ENCODE data around the gene LRMDA. TPM values are rescaled to one million over a fixed set of nuclear protein-coding genes. Genes with fewer than 3 reads are reported as not detected.

The LRMDA gene
- total and polyA plus RNA-seq, 3 experiments from 2014 or later = not detected

- no peak overlapping the region for H3K4me3 ChIP-seq (ENCODE audit: low read length)
- DNase-seq = no peak
- no peaks in the 10 kb centered on the region for H3K9me3 ChIP-seq (ENCODE audit: low read length)
- Mint-ChIP-seq H3K9me3 (peaks cover 0 to 3% (median 2%) of the 10 kb centered on the region in 5 donors), H3K36me3 (no peaks in the 10 kb centered on the region), H3K4me3 (no peak overlapping the region), H3K27ac (no peak overlapping the region), H3K4me1 (no peaks in the 10 kb centered on the region), H3K27me3 (peaks cover 14 to 23% of the 10 kb centered on the region in 2 donors)
- H3K36me3 ChIP-seq (ENCODE audit: insufficient read depth, low read length) = no peaks in the 10 kb centered on the region
- no peaks in the 10 kb centered on the region for H3K27me3 ChIP-seq (ENCODE audit: insufficient read depth, low read length, poor library complexity, severe bottlenecking)
- ChIA-PET CTCF (no interaction called here), POLR2A (no interaction called here)
- H3K4me1 ChIP-seq (ENCODE audit: insufficient read depth, low read length) = no peaks in the 10 kb centered on the region
- no peak overlapping the region for H3K27ac ChIP-seq (ENCODE audit: low read depth, low read length)
Measured at GRCh38 chr10:75806186-75806585, 374.8 kb downstream of the LRMDA start.

GRCh38 chr10:75807456-75807855, 376.0 kb downstream of the LRMDA start:
- CTCF ChIA-PET = no interaction called here
- Histone ChIP-seq H3K27ac (ENCODE audit: low read depth, low read length) (no peak overlapping the region), H3K36me3 (ENCODE audit: insufficient read depth, low read length) (no peaks in the 10 kb centered on the region), H3K4me3 (ENCODE audit: low read length) (no peak overlapping the region), H3K4me1 (ENCODE audit: insufficient read depth, low read length) (no peaks in the 10 kb centered on the region), H3K27me3 (ENCODE audit: insufficient read depth, low read length, poor library complexity, severe bottlenecking) (no peaks in the 10 kb centered on the region), H3K9me3 (ENCODE audit: low read length) (no peaks in the 10 kb centered on the region)
- no peak for DNase-seq
- no peak overlapping the region for H3K27ac Mint-ChIP-seq
- peaks cover 15 to 25% of the 10 kb centered on the region in 2 donors for H3K27me3 Mint-ChIP-seq
- POLR2A ChIA-PET = no interaction called here
- no peaks in the 10 kb centered on the region for H3K4me1 Mint-ChIP-seq
- no peak overlapping the region for H3K4me3 Mint-ChIP-seq
- H3K9me3 Mint-ChIP-seq = peaks cover 0 to 3% (median 2%) of the 10 kb centered on the region in 5 donors
- H3K36me3 Mint-ChIP-seq = no peaks in the 10 kb centered on the region

GRCh38 chr10:75809003-75809402, 377.6 kb downstream of the LRMDA start:
- ChIA-PET CTCF (no interaction called here), POLR2A (no interaction called here)
- Mint-ChIP-seq H3K27ac (no peak overlapping the region), H3K4me1 (no peaks in the 10 kb centered on the region), H3K9me3 (peaks cover 0 to 3% (median 0%) of the 10 kb centered on the region in 5 donors), H3K4me3 (no peak overlapping the region), H3K27me3 (peaks cover 21 to 22% of the 10 kb centered on the region in 2 donors), H3K36me3 (no peaks in the 10 kb centered on the region)
- no peak for DNase-seq
- no peak overlapping the region for H3K27ac ChIP-seq (ENCODE audit: low read depth, low read length)
- no peaks in the 10 kb centered on the region for H3K9me3 ChIP-seq (ENCODE audit: low read length)
- H3K4me3 ChIP-seq (ENCODE audit: low read length) = no peak overlapping the region
- no peaks in the 10 kb centered on the region for H3K36me3 ChIP-seq (ENCODE audit: insufficient read depth, low read length)
- H3K27me3 ChIP-seq (ENCODE audit: insufficient read depth, low read length, poor library complexity, severe bottlenecking) = no peaks in the 10 kb centered on the region
- H3K4me1 ChIP-seq (ENCODE audit: insufficient read depth, low read length) = no peaks in the 10 kb centered on the region

- POLR2A ChIA-PET = no interaction called here
- no peak overlapping the region for H3K4me3 ChIP-seq (ENCODE audit: low read length)
- no peak for DNase-seq
Measured at GRCh38 chr10:75814014-75814413, 382.6 kb downstream of the LRMDA start.

GRCh38 chr10:75815066-75815465, 383.6 kb downstream of the LRMDA start:
- DNase-seq = no peak
- H3K36me3 Mint-ChIP-seq = no peaks in the 10 kb centered on the region
- Histone ChIP-seq H3K27ac (ENCODE audit: low read depth, low read length) (no peak overlapping the region), H3K36me3 (ENCODE audit: insufficient read depth, low read length) (no peaks in the 10 kb centered on the region), H3K4me1 (ENCODE audit: insufficient read depth, low read length) (no peaks in the 10 kb centered on the region), H3K27me3 (ENCODE audit: insufficient read depth, low read length, poor library complexity, severe bottlenecking) (no peaks in the 10 kb centered on the region), H3K9me3 (ENCODE audit: low read length) (no peaks in the 10 kb centered on the region), H3K4me3 (ENCODE audit: low read length) (no peak overlapping the region)
- peaks cover 13 to 19% of the 10 kb centered on the region in 2 donors for H3K27me3 Mint-ChIP-seq
- H3K9me3 Mint-ChIP-seq = peaks cover 0 to 4% (median 0%) of the 10 kb centered on the region in 5 donors
- ChIA-PET POLR2A (no interaction called here), CTCF (no interaction called here)
- no peak overlapping the region for H3K27ac Mint-ChIP-seq
- H3K4me1 Mint-ChIP-seq = no peaks in the 10 kb centered on the region
- no peak overlapping the region for H3K4me3 Mint-ChIP-seq

More at GRCh38 chr10:75814014-75814413, 382.6 kb downstream of the LRMDA start:
- H3K36me3 ChIP-seq (ENCODE audit: insufficient read depth, low read length) = no peaks in the 10 kb centered on the region
- no peak overlapping the region for H3K27ac Mint-ChIP-seq
- H3K4me1 ChIP-seq (ENCODE audit: insufficient read depth, low read length) = no peaks in the 10 kb centered on the region
- H3K27me3 ChIP-seq (ENCODE audit: insufficient read depth, low read length, poor library complexity, severe bottlenecking) = no peaks in the 10 kb centered on the region
- H3K4me1 Mint-ChIP-seq = no peaks in the 10 kb centered on the region
- no peak overlapping the region for H3K27ac ChIP-seq (ENCODE audit: low read depth, low read length)
- no peaks in the 10 kb centered on the region for H3K9me3 ChIP-seq (ENCODE audit: low read length)
- H3K9me3 Mint-ChIP-seq = peaks cover 0 to 6% (median 0%) of the 10 kb centered on the region in 5 donors
- peaks cover 13 to 17% of the 10 kb centered on the region in 2 donors for H3K27me3 Mint-ChIP-seq
- H3K4me3 Mint-ChIP-seq = no peak overlapping the region
- CTCF ChIA-PET = no interaction called here
- no peaks in the 10 kb centered on the region for H3K36me3 Mint-ChIP-seq

GRCh38 chr10:75817198-75817597, 385.8 kb downstream of the LRMDA start:
- H3K9me3 Mint-ChIP-seq = peaks cover 0 to 7% (median 4%) of the 10 kb centered on the region in 5 donors
- H3K4me1 Mint-ChIP-seq = no peaks in the 10 kb centered on the region
- H3K4me1 ChIP-seq (ENCODE audit: insufficient read depth, low read length) = no peaks in the 10 kb centered on the region
- H3K4me3 ChIP-seq (ENCODE audit: low read length) = no peak overlapping the region
- no peaks in the 10 kb centered on the region for H3K36me3 ChIP-seq (ENCODE audit: insufficient read depth, low read length)
- H3K36me3 Mint-ChIP-seq = no peaks in the 10 kb centered on the region
- no peak overlapping the region for H3K27ac ChIP-seq (ENCODE audit: low read depth, low read length)
- DNase-seq = no peak
- no peaks in the 10 kb centered on the region for H3K27me3 ChIP-seq (ENCODE audit: insufficient read depth, low read length, poor library complexity, severe bottlenecking)
- no peak overlapping the region for H3K4me3 Mint-ChIP-seq
- H3K27me3 Mint-ChIP-seq = peaks cover 13 to 16% of the 10 kb centered on the region in 2 donors
- ChIA-PET POLR2A (no interaction called here), CTCF (no interaction called here)
- no peaks in the 10 kb centered on the region for H3K9me3 ChIP-seq (ENCODE audit: low read length)
- H3K27ac Mint-ChIP-seq = no peak overlapping the region

GRCh38 chr10:75818552-75818951, 387.1 kb downstream of the LRMDA start:
- Histone ChIP-seq H3K27me3 (ENCODE audit: insufficient read depth, low read length, poor library complexity, severe bottlenecking) (no peaks in the 10 kb centered on the region), H3K36me3 (ENCODE audit: insufficient read depth, low read length) (no peaks in the 10 kb centered on the region), H3K4me1 (ENCODE audit: insufficient read depth, low read length) (no peaks in the 10 kb centered on the region), H3K4me3 (ENCODE audit: low read length) (no peak overlapping the region), H3K27ac (ENCODE audit: low read depth, low read length) (no peak overlapping the region), H3K9me3 (ENCODE audit: low read length) (no peaks in the 10 kb centered on the region)
- DNase-seq = no peak
- H3K9me3 Mint-ChIP-seq = peaks cover 0 to 8% (median 4%) of the 10 kb centered on the region in 5 donors
- H3K36me3 Mint-ChIP-seq = no peaks in the 10 kb centered on the region
- ChIA-PET CTCF (no interaction called here), POLR2A (no interaction called here)
- no peak overlapping the region for H3K27ac Mint-ChIP-seq
- H3K4me1 Mint-ChIP-seq = no peaks in the 10 kb centered on the region
- no peak overlapping the region for H3K4me3 Mint-ChIP-seq
- peaks cover 6 to 9% of the 10 kb centered on the region in 2 donors for H3K27me3 Mint-ChIP-seq

- H3K4me3 ChIP-seq (ENCODE audit: low read length) = no peak overlapping the region
- no peaks in the 10 kb centered on the region for H3K36me3 ChIP-seq (ENCODE audit: insufficient read depth, low read length)
- Mint-ChIP-seq H3K27me3 (no peaks in the 10 kb centered on the region), H3K4me3 (no peak overlapping the region), H3K27ac (no peak overlapping the region), H3K4me1 (no peaks in the 10 kb centered on the region), H3K9me3 (peaks cover 0 to 8% (median 0%) of the 10 kb centered on the region in 5 donors), H3K36me3 (no peaks in the 10 kb centered on the region)
- no peaks in the 10 kb centered on the region for H3K9me3 ChIP-seq (ENCODE audit: low read length)
- no peaks in the 10 kb centered on the region for H3K27me3 ChIP-seq (ENCODE audit: insufficient read depth, low read length, poor library complexity, severe bottlenecking)
- ChIA-PET POLR2A (no interaction called here), CTCF (no interaction called here)
- H3K27ac ChIP-seq (ENCODE audit: low read depth, low read length) = no peak overlapping the region
- no peaks in the 10 kb centered on the region for H3K4me1 ChIP-seq (ENCODE audit: insufficient read depth, low read length)
- DNase-seq = no peak
Measured at GRCh38 chr10:75825235-75825634, 393.8 kb downstream of the LRMDA start.

GRCh38 chr10:75825661-75826060, 394.2 kb downstream of the LRMDA start:
- Mint-ChIP-seq H3K27ac (no peak overlapping the region), H3K36me3 (no peaks in the 10 kb centered on the region), H3K4me1 (no peaks in the 10 kb centered on the region), H3K4me3 (no peak overlapping the region), H3K27me3 (no peaks in the 10 kb centered on the region), H3K9me3 (peaks cover 0 to 4% (median 2%) of the 10 kb centered on the region in 5 donors)
- Histone ChIP-seq H3K27me3 (ENCODE audit: insufficient read depth, low read length, poor library complexity, severe bottlenecking) (no peaks in the 10 kb centered on the region), H3K4me1 (ENCODE audit: insufficient read depth, low read length) (no peaks in the 10 kb centered on the region), H3K27ac (ENCODE audit: low read depth, low read length) (no peak overlapping the region), H3K36me3 (ENCODE audit: insufficient read depth, low read length) (no peaks in the 10 kb centered on the region), H3K4me3 (ENCODE audit: low read length) (no peak overlapping the region), H3K9me3 (ENCODE audit: low read length) (no peaks in the 10 kb centered on the region)
- POLR2A ChIA-PET = no interaction called here
- DNase-seq = no peak
- CTCF ChIA-PET = no interaction called here

Measured in CD8-positive, alpha-beta memory T cell (primary cell).